Astrocyte of the spinal cord (primary cell): ENCODE results near the gene NPAS2.
A peak's percentile ranks its signal among the peaks of the same experiment; 100 is the strongest.

Source experiments
- DNase-seq: peaks from one replicate; pipeline ENCODE4 v3.0.0; 2011; ENCODE audit warnings: low read depth, low spot score
- H3K4me3 ChIP-seq: 2 replicates; pipeline ENCODE4 v1.5.1; 2011; ENCODE audit warnings: low read depth, mild to moderate bottlenecking, low read length, moderate library complexity
- CTCF ChIP-seq: IDR thresholded peaks from 2 replicates; pipeline ENCODE4 v1.5.1; 2012; ENCODE audit warnings: low read depth, mild to moderate bottlenecking, low read length, inconsistent platforms
- in situ Hi-C: cut with HindIII; loops from 2 replicates; pipeline ENCODE4 v1.10.0; 2017; ENCODE audit warnings: low sequenced_read_pairs

NPAS2 gene

GRCh38 chr2:100862081-100862480 lies 42.1 kb downstream of the NPAS2 start:
- in situ Hi-C loops: no loop called here
- no peak overlapping the region for H3K4me3 ChIP-seq
- TF ChIP-seq CTCF: no peak
- DNase-seq: no peak

- no peak overlapping the region for H3K4me3 ChIP-seq
- TF ChIP-seq CTCF: no peak
- DNase-seq: peak; percentile 45
- in situ Hi-C loops: no loop called here
Observed at GRCh38 chr2:100865816-100866460, 46.0 kb downstream of the NPAS2 start.

GRCh38 chr2:100868083-100868482 lies 48.1 kb downstream of the NPAS2 start:
- no peak for DNase-seq
- in situ Hi-C loops: no loop called here
- no peak for TF ChIP-seq CTCF
- no peak overlapping the region for H3K4me3 ChIP-seq

- in situ Hi-C loops: no loop called here
- TF ChIP-seq CTCF: no peak
- DNase-seq: no peak
- no peak overlapping the region for H3K4me3 ChIP-seq
Observed at GRCh38 chr2:100869120-100869519, 49.2 kb downstream of the NPAS2 start.

- peak; percentile 31 for TF ChIP-seq CTCF
- DNase-seq: no peak
- H3K4me3 ChIP-seq: no peak overlapping the region
- in situ Hi-C loops: no loop called here
Observed at GRCh38 chr2:100870652-100871531, 51.0 kb downstream of the NPAS2 start.

- H3K4me3 ChIP-seq: no peak overlapping the region
- no peak for TF ChIP-seq CTCF
- peak; percentile 64 for DNase-seq
- in situ Hi-C loops: no loop called here
Observed at GRCh38 chr2:100875516-100876230, 55.7 kb downstream of the NPAS2 start.
